GM18873 (cell line): ENCODE measurements around the gene USP50.
"Not testable (repeated sequence)": the region's sequence is repeated elsewhere in the genome, so short reads cannot be mapped to it uniquely, and the experiment has no call there.

ENCODE experiments used
- ATAC-seq: cut with Tn5 transposase; IDR thresholded peaks from one replicate; pipeline ENCODE4 v1.9.1; 2021; ENCODE audit warnings: mild to moderate bottlenecking, moderate library complexity, moderate number of reproducible peaks; ENCODE audit not compliant: unreplicated experiment, low FRiP score

USP50 gene

DNA sequence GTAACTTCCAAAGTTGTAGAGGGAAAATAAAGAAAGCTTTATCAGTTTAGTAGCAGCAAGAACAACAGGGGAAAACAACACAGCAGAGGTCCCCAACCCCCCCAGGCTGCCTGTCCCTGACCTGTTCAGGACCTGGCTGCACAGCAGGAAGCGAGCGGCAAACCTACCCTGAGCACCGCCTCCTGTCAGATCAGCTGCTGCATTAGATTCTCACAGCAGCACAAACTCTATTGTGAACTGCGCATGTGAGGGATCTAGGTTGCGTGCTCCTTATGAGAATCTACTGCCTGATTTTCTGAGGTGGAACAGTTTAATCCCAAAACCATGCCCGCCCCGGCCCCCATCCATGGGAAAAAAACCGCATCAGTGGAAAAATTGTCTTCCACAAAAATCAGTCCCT, 40.3 kb downstream of the USP50 start:
- ATAC-seq, result no peak

DNA sequence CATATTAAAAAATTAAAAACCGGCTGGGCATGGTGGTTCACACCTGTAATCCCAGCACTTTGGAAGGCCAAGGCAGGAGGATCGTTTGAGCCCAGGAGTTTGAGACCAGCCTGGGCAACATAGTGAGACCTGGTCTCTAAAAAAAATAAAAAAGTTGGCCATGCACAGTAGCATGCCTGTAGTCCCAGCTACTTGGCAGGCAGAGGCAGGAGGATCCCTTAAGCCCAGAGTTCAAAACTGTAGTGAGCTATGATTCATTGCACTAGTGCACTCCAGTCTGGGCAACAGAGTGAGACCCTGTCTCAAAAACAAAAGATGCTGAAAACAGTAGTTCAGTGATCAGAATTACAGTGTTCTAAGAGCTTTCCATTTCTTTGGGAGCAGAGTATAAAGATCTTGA, 40.8 kb downstream of the USP50 start:
- ATAC-seq, result not testable (repeated sequence)

DNA sequence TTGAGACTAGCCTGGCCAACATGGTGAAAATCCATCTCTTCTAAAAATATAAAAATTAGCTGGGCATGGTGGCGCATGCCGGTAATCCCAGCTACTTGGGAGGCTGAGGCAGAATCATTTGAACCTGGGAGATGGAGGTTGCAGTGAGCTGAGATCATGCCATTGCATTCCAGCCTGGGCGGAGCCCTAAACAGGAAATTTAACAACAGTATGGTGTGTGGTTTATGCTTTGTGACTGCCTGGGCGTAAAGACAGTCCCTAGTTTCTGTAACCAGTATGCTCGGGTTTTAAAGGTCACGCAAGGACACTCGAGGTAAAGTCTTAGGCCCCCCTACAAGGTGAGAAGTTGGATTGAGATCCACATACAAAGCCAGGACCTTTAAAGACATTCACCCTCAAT, 43.3 kb downstream of the USP50 start:
- no peak for ATAC-seq

DNA sequence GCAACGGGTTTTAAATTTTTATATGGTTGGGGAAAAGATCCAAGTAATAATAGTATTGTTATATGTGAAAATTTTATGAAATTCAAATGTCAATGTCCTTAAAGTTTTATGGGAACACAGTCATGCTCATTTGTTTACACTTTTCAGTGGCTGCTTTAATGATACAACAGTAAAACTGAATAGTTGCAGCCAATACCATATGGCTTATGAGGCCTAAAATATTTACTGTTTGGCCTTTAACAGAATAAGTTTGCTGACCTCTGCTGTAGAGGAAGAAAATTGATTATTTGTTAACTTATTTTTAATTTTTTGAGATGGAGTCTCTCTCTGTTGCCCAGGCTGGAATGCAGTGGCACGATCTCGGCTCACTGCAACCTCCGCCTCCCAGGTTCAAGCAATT, 44.7 kb downstream of the USP50 start:
- no peak for ATAC-seq

DNA sequence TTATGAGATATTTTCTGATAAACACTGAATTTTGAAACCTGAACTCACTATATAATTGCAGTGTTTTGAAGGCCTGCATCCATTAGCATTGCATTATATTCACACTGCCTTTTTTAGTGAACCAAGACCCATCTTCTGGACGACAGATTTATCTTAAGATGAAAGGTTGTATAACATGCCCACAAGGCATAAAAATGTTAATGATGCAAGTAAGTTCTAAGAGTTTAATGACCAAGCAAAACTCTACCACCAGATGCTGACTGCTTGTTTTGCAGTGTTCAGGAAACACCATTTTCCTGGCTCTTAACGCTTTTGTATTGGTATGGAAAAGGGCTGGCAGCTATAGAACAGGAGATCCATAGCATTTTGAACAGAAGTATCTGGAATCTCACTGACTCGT, 46.1 kb downstream of the USP50 start:
- ATAC-seq, result no peak

DNA sequence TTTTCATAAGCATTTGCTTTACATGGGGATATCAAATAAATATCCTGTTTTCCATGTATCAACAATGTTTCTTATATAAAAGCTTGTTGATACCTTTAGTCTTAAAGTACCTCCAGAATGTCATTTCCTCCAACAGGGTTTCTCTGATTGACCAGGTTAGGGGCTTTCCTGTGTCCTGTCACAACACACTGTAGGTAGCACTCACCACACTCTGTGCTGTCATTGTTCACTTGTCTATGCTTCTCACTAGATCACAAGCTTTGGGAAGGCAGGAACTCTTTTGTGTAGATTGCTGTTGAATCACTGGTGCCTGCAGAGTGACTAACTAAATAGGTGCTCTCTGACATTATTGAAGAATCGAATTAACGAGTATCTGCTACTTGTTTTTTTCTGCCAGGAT, 49.8 kb downstream of the USP50 start:
- ATAC-seq, result no peak

DNA sequence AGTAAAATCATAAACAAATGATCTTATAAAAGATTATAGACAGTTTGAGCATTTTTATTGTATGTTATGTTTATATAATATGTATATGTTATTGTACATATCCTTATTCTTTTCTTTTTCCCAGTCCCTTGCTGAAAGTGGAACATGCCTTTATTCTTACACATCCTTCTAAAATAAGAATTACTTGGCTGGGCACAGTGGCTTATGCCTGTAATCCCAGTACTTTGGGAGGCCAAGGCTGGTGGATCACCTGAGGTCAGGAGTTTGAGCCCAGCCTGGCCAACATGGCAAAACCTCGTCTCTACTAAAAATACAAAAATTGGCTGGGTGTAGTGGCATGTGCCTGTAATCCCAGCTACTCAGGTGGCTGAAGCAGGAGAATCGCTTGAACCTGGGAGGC, 51.9 kb downstream of the USP50 start:
- ATAC-seq, result not testable (repeated sequence)

DNA sequence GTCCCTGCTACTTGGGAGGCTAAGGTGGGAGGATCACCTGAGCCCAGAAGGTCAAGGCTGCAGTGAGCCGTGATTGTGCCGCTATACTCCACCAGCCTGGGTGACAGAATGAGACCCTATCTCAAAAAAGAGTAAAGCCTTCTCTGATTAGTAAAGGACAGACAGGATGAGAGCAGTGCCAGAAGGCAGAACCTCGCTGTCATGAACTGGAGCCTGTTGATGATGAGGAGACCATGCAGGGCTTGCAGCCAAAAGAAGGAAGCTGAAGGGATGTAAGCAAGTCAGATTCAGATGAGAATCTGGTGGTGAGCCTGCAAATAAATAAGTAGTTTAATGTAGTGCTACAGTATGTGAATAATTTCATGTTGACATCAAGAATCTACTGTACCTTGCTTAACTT, 52.8 kb downstream of the USP50 start:
- no peak for ATAC-seq

DNA sequence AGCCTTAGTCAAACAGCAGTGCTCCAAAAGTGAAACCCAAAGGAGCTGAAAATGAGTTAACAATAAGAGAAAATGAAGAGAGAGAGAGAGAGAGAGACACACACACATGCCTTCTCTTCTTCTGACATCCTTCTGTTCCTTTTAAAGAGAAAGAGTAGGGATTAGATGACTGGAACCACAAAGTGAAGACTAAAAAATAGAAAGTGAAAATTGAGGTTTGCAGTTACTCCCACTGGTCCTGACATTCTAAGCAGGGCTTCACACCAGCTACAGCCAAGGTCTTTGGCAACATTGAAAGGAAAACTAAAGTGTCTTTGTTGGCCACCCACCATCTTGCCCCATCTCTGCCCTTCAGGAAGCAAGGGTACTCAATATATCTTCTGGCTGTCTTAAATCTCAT, 59.2 kb downstream of the USP50 start:
- no peak for ATAC-seq

DNA sequence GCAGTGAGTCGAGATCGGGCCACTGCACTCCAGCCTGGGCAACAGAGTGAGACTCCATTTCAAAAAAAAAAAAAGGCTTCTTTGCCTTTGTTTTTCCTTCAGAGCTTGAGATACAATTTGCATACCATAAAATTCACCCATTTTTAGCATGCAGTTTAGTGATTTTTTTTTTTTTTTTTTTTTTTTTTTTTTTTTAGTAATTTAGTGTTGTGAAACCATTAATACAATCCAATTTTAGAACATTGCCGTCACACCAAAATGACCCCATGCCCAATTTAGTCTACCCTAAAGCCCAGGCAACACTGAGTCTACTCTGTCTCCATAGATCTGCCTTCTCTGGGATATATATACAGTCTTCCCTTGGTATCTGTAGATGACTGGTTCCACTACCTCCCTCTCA, 61.1 kb downstream of the USP50 start:
- no peak for ATAC-seq

DNA sequence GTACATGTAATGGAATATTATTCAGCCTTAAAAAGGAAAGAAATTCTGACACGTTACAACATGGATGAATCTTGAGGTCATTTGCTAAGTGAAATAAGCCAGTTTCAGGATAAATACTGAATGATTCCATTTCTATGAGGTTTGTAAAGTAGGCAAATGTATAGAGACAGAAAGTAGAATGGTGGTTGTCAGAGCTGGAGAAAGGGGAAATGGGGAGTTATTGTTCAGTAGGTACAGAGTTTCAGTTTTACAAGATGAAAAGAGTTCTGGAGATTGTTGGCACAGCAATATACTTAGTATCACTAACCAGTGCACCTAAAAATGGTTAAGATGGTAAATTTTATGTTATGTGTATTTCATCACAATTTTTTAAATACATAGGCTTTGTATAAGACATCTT, 61.7 kb downstream of the USP50 start:
- peak; percentile 83 for ATAC-seq

DNA sequence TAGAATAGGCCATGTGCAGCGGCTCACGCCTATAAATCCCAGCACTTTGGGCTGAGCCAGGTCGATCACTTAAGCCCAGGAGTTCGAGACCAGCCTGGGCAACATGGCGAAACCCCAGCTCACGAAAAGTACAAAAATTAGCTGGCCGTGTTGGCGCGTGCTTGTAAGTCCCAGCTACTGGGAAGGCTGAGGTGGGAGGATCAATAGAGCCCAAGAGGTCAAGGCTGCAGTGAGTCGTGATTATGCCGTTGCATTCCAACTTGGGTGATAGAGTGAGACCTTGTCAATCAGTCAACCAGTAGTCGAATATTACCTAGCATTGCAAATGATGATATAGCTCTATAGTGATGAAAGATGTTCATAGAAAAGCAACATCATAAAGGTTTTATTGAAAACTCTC, 70.3 kb downstream of the USP50 start:
- no peak for ATAC-seq

DNA sequence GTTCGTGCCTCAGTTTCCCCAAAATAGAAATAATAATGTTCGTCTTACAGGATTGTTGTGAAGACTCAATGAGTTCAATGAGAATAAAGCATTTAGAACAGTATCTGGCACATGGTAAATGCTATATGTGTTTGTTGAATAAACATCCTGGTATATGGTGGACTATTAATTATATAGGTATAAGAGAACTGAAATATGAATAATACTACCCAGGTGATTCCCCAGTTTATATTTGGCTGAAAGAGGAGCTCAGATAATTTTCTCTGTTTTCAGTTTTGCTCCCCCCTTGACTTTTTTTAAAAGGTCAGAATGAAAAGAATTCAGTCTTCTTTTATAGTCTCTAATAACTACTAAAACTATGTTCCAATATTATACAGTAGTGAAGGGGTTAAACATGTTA, 75.4 kb downstream of the USP50 start:
- ATAC-seq, result no peak

DNA sequence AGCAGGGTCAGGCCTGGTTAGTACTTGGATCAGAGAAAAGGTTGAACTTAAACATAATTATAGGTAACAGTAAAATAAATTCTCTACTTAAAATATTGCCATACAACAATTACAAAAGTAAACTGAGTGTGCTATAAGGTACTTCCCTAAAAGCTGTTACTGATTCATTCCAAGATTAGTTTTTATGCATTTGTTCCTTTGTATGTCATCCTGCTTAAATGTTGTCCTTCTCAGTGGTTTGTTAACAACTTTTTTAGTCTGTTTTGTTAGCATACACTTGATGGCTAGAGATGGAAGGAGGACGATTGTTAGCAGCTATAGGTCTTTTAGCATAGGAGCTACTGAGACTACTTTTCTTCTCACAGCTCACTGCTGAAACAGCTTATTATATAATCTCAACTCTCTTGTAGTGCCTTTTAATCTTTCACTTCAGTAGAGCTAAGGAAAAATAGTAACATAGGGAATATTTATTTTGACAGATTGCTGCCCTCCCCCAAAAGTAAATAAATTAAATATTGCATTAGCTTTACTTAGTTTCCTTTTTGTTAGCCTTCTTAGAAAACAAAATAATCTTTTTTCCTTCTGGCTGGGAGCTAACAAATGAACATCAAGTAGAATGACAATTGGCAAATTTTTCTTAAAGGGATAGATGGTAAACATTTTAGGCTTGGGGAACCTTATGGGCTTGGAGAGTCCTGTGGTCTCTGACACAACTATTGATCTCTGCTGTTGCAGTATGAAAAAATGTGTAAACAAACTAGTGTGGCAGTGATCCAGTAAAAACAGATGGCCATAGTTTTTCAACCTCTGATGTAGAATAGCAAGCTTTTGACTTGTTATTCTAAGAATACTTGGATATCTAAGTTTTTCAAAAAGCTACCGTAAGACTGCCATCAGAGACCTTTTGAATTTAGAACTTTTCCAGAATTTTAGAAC, 82.8 kb downstream of the USP50 start:
- ATAC-seq, result no peak

DNA sequence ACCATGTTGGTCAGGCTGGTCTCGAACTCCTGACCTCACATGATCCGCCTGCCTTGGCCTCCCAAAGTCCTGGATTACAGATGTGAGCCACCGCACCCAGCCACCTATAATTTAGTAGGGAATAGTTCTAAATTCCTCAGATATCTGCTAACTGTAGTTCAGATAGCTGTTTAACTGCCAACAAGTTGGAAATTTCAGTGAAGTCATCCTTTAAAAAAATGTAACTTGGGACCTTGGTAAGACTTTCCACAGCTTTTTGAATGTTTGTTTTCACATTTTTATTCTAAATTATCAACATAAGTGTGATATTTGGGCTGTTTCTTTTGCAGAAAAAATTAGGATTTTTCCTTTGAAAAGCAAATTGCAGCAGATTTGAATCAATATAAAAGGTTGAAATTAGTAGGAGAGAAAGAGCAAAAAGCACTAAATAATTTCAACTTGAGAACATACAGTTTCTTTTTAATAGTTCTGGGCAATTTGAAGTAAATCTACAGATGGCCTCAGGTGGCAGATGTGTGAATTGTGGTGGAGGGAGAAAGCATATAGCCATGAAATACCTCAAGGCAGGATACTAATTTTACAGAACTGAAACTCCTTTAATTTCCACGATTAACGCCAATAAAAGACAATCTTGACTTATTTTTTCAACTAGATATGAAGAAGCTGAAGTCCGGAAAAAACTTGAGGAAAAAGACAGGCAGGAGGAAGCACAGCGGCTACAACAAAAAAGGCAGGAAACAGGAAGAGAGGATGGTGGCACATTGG, 87.9 kb downstream of the USP50 start:
- no peak for ATAC-seq

DNA sequence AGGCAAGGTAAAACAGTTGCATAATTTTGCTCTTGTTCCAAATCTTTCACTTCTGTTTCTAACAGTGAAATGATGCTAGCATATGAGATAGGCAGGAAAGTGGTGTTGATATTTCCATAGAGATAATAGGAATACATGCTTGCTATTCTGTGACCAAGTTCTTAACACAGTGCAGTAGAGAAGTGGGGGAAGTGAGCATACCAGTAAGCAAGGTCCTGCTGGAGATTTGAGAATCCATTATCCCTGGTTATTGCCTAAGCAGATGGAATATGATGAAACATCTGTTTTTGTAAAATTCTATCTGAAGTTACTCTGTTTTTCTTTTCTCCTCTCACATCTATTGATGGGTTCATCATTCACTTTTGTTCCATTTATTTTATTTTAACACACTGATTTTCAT, 93.5 kb downstream of the USP50 start:
- no peak for ATAC-seq
